ENCODE measurements around the gene SMYD3. TPM values are rescaled to one million over a fixed set of nuclear protein-coding genes. Genes with fewer than 3 reads are reported as not detected.

The SMYD3 gene
- total and polyA plus RNA-seq, 2 experiments from 2014 or later, result 30.8 to 68.5 TPM

GRCh38 chr1:245859493-245860114, 647.5 kb downstream of the SMYD3 start:
- Histone ChIP-seq H3K27ac (peak overlapping the region; percentile 71), H2AFZ (no peak overlapping the region), H3K27me3 (no peaks in the 10 kb centered on the region), H3K4me1 (ENCODE audit: insufficient read depth) (peaks cover 36% of the 10 kb centered on the region), H3K36me3 (replicated peaks; ENCODE audit: insufficient read depth, low read depth) (no peaks in the 10 kb centered on the region), H4K20me1 (ENCODE audit: insufficient read depth, poor library complexity, severe bottlenecking) (no peaks in the 10 kb centered on the region), H3K4me3 (no peak overlapping the region), H3K4me2 (no peak overlapping the region), H3K79me2 (no peaks in the 10 kb centered on the region), H3K9me2 (replicated peaks; ENCODE audit: insufficient read depth) (no peaks in the 10 kb centered on the region), H3K9me3 (ENCODE audit: low read depth) (no peaks in the 10 kb centered on the region)
- no peak for DNase-seq (ENCODE audit: low spot score)
- TF ChIP-seq CTCF (IDR thresholded peaks at IDR 0.05; ENCODE audit: poor library complexity) (no peak), EZH2phosphoT487 (IDR thresholded peaks at IDR 0.05; ENCODE audit: low read depth, severe bottlenecking, unreplicated experiment) (no peak), EZH2 (IDR thresholded peaks at IDR 0.05; ENCODE audit: borderline replicate concordance) (no peak)
- WGBS (ENCODE audit: low lambda C conversion rate, missing lambda C conversion rate), result 89% methylated on average over 9 of the region's 9 CpGs

- Histone ChIP-seq H4K20me1 (ENCODE audit: insufficient read depth, poor library complexity, severe bottlenecking) (no peaks in the 10 kb centered on the region), H2AFZ (no peak overlapping the region), H3K9me2 (replicated peaks; ENCODE audit: insufficient read depth) (no peaks in the 10 kb centered on the region), H3K27ac (peak overlapping the region; percentile 3), H3K79me2 (no peaks in the 10 kb centered on the region), H3K36me3 (replicated peaks; ENCODE audit: insufficient read depth, low read depth) (no peaks in the 10 kb centered on the region), H3K4me3 (no peak overlapping the region), H3K4me2 (no peak overlapping the region), H3K9me3 (ENCODE audit: low read depth) (no peaks in the 10 kb centered on the region), H3K27me3 (no peaks in the 10 kb centered on the region), H3K4me1 (ENCODE audit: insufficient read depth) (peaks cover 36% of the 10 kb centered on the region)
- 76% methylated on average over 7 of the region's 7 CpGs for WGBS (ENCODE audit: low lambda C conversion rate, missing lambda C conversion rate)
- TF ChIP-seq EZH2phosphoT487 (IDR thresholded peaks at IDR 0.05; ENCODE audit: low read depth, severe bottlenecking, unreplicated experiment), result no peak
- peak; percentile 45 for TF ChIP-seq CTCF (IDR thresholded peaks at IDR 0.05; ENCODE audit: poor library complexity)
- no peak for TF ChIP-seq EZH2 (IDR thresholded peaks at IDR 0.05; ENCODE audit: borderline replicate concordance)
- DNase-seq (ENCODE audit: low spot score), result no peak
Measured at GRCh38 chr1:245858722-245859492, 648.2 kb downstream of the SMYD3 start.

- Histone ChIP-seq H3K36me3 (replicated peaks; ENCODE audit: insufficient read depth, low read depth) (no peaks in the 10 kb centered on the region), H2AFZ (no peak overlapping the region), H3K9me2 (replicated peaks; ENCODE audit: insufficient read depth) (no peaks in the 10 kb centered on the region), H3K27me3 (no peaks in the 10 kb centered on the region), H3K79me2 (no peaks in the 10 kb centered on the region), H3K4me1 (ENCODE audit: insufficient read depth) (peaks cover 36% of the 10 kb centered on the region), H3K9me3 (ENCODE audit: low read depth) (no peaks in the 10 kb centered on the region), H4K20me1 (ENCODE audit: insufficient read depth, poor library complexity, severe bottlenecking) (no peaks in the 10 kb centered on the region), H3K4me2 (no peak overlapping the region), H3K4me3 (no peak overlapping the region), H3K27ac (peak overlapping the region; percentile 3)
- no peak for TF ChIP-seq EZH2phosphoT487 (IDR thresholded peaks at IDR 0.05; ENCODE audit: low read depth, severe bottlenecking, unreplicated experiment)
- no peak for TF ChIP-seq CTCF (IDR thresholded peaks at IDR 0.05; ENCODE audit: poor library complexity)
- DNase-seq (ENCODE audit: low spot score), result no peak
- 97% methylated on average over 13 of the region's 13 CpGs for WGBS (ENCODE audit: low lambda C conversion rate, missing lambda C conversion rate)
Measured at GRCh38 chr1:245858022-245858721, 648.9 kb downstream of the SMYD3 start.

All from hepatocyte (in vitro differentiated cells).